GM23338 (cell line): ENCODE measurements around the gene IQGAP2. TPM values are rescaled to one million over a fixed set of nuclear protein-coding genes. Genes with fewer than 3 reads are reported as not detected.

Experiments
- ATAC-seq: fragments of 200-7000 bp; cut with Tn5 transposase; 3 replicates; pipeline ENCODE4 v1.9.1; 2020
- DNase-seq: peaks from one replicate; pipeline ENCODE4 v3.0.0-alpha.2; 2015; ENCODE audit warnings: low spot score
- H2AFZ ChIP-seq: fragments of 200-600 bp; sonication (generic); 2 replicates; pipeline ENCODE4 v1.8.0; 2016; ENCODE audit warnings: antibody characterized with exemption, mild to moderate bottlenecking, moderate library complexity
- H3F3A ChIP-seq: fragments of 200-600 bp; sonication (generic); replicated peaks from 2 replicates; pipeline ENCODE4 v1.8.0; 2017; ENCODE audit warnings: antibody characterized with exemption, mixed run types, low read depth
- H3K27ac ChIP-seq: fragments of 200-600 bp; sonication (generic); 2 replicates; pipeline ENCODE4 v1.6.1; 2016; ENCODE audit warnings: low read depth
- H3K27me3 ChIP-seq: fragments of 200-600 bp; sonication (generic); 2 replicates; pipeline ENCODE4 v1.8.0; 2016; ENCODE audit warnings: mild to moderate bottlenecking, mixed run types, moderate library complexity; ENCODE audit not compliant: insufficient read depth
- H3K36me3 ChIP-seq: fragments of 200-600 bp; sonication (generic); 2 replicates; pipeline ENCODE4 v1.8.0; 2016; ENCODE audit warnings: mild to moderate bottlenecking; ENCODE audit not compliant: insufficient read depth
- H3K4me1 ChIP-seq: fragments of 200-600 bp; sonication (generic); 2 replicates; pipeline ENCODE4 v1.8.0; 2016; ENCODE audit warnings: mild to moderate bottlenecking, moderate library complexity; ENCODE audit not compliant: insufficient read depth
- H3K4me2 ChIP-seq: fragments of 200-600 bp; sonication (generic); 2 replicates; pipeline ENCODE4 v1.7.1; 2017; ENCODE audit warnings: mixed run types
- H3K4me3 ChIP-seq: fragments of 200-600 bp; sonication (generic); 2 replicates; pipeline ENCODE4 v1.6.1; 2016; ENCODE audit warnings: mixed run types
- H3K79me2 ChIP-seq: fragments of 200-600 bp; sonication (generic); replicated peaks from 2 replicates; pipeline ENCODE4 v1.8.0; 2017; ENCODE audit warnings: mild to moderate bottlenecking; ENCODE audit not compliant: insufficient read depth
- H3K9me2 ChIP-seq: fragments of 200-600 bp; sonication (generic); 2 replicates; pipeline ENCODE4 v1.8.0; 2017; ENCODE audit not compliant: insufficient read depth
- H4K20me1 ChIP-seq: fragments of 200-600 bp; sonication (generic); replicated peaks from 2 replicates; pipeline ENCODE4 v1.8.0; 2017; ENCODE audit warnings: mild to moderate bottlenecking; ENCODE audit not compliant: insufficient read depth
- H3K27ac Mint-ChIP-seq: 2 replicates; pipeline ENCODE4 v1.8.0; 2020; ENCODE audit warnings: inconsistent platforms, mild to moderate bottlenecking, moderate library complexity, mixed read lengths
- H3K27me3 Mint-ChIP-seq: 3 replicates; pipeline ENCODE4 v1.8.0; 2022; ENCODE audit warnings: low read depth, mild to moderate bottlenecking, moderate library complexity, mixed read lengths, inconsistent platforms; ENCODE audit not compliant: insufficient read depth, poor library complexity
- H3K36me3 Mint-ChIP-seq: 3 replicates; pipeline ENCODE4 v1.8.0; 2021; ENCODE audit warnings: low read depth, mild to moderate bottlenecking, inconsistent platforms, moderate library complexity, mixed read lengths
- H3K4me1 Mint-ChIP-seq: 3 replicates; pipeline ENCODE4 v1.8.0; 2020; ENCODE audit warnings: mild to moderate bottlenecking, inconsistent platforms, mixed read lengths
- H3K4me3 Mint-ChIP-seq: 3 replicates; pipeline ENCODE4 v1.8.0; 2021; ENCODE audit warnings: moderate library complexity, mild to moderate bottlenecking, inconsistent platforms, mixed read lengths
- H3K9me3 Mint-ChIP-seq: 3 replicates; pipeline ENCODE4 v1.8.0; 2020; ENCODE audit warnings: moderate library complexity, mild to moderate bottlenecking, inconsistent platforms, mixed read lengths
- CREB1 ChIP-seq: fragments of 250-450 bp; sonication (Bioruptor Pico); IDR thresholded peaks from 2 replicates; pipeline ENCODE4 v1.5.0; 2020; ENCODE audit warnings: low read depth, mild to moderate bottlenecking, moderate library complexity
- ETS1 ChIP-seq: IDR thresholded peaks from 2 replicates; pipeline ENCODE4 v1.6.1; 2016; ENCODE audit warnings: antibody characterized with exemption
- EZH2 ChIP-seq: fragments of 200-600 bp; sonication (generic); IDR thresholded peaks from one replicate; pipeline ENCODE4 v1.8.0; 2017; ENCODE audit warnings: antibody characterized with exemption, mild to moderate bottlenecking, low read depth; ENCODE audit not compliant: unreplicated experiment
- EZH2phosphoT487 ChIP-seq: fragments of 200-600 bp; sonication (generic); IDR thresholded peaks from one replicate; pipeline ENCODE4 v1.8.1; 2018; ENCODE audit warnings: antibody characterized with exemption; ENCODE audit not compliant: unreplicated experiment
- JUNB ChIP-seq: IDR thresholded peaks from one replicate; pipeline ENCODE4 v1.6.1; 2016; ENCODE audit warnings: antibody characterized with exemption; ENCODE audit not compliant: unreplicated experiment
- NANOG ChIP-seq: IDR thresholded peaks from 2 replicates; pipeline ENCODE4 v1.6.1; 2016; ENCODE audit warnings: antibody characterized with exemption, borderline replicate concordance
- POLR2AphosphoS5 ChIP-seq: IDR thresholded peaks from 2 replicates; pipeline ENCODE4 v1.6.1; 2016; ENCODE audit warnings: antibody characterized with exemption, low read depth
- REST ChIP-seq: IDR thresholded peaks from one replicate; pipeline ENCODE4 v1.6.1; 2018; ENCODE audit warnings: antibody characterized with exemption; ENCODE audit not compliant: unreplicated experiment
- STAT1 ChIP-seq: IDR thresholded peaks from one replicate; pipeline ENCODE4 v1.6.1; 2016; ENCODE audit warnings: antibody characterized with exemption; ENCODE audit not compliant: unreplicated experiment
- ZNF114 ChIP-seq: fragments of 250-450 bp; sonication (Bioruptor Pico); IDR thresholded peaks from 2 replicates; pipeline ENCODE4 v1.5.0; 2020; ENCODE audit warnings: mild to moderate bottlenecking, moderate library complexity
- ZNF331 ChIP-seq: fragments of 250-450 bp; sonication (Bioruptor Pico); IDR thresholded peaks from 2 replicates; pipeline ENCODE4 v1.5.0; 2020; ENCODE audit warnings: low read depth, mild to moderate bottlenecking, moderate library complexity
- polyA plus RNA-seq: library from polyadenylated mRNA; unstranded; fragments of >200 nt; fragmentation: Nextera tagmentation; extraction: Ambion mirVana; gene quantifications from 2 replicates; pipeline ENCODE4 v1.2.1, GENCODE V29; 2016
- total RNA-seq: library from RNA; depleted of rRNA; stranded (reverse); fragments of >200 nt; shearing (Covaris generic); gene quantifications from 2 replicates; pipeline ENCODE4 v1.2.3, GENCODE V29; 2014
- TF ChIP-seq, protein P1 (sequence below): fragments of 250-450 bp; sonication (Bioruptor Pico); IDR thresholded peaks from 2 replicates; pipeline ENCODE4 v1.5.0; 2020; ENCODE audit warnings: mild to moderate bottlenecking, moderate library complexity
- TF ChIP-seq, protein P2 (sequence below), 2 experiments: fragments of 200-600 bp in 1 of 2; sonication (generic) in 1 of 2; conservative IDR thresholded peaks; 2 replicates each; pipeline versions ENCODE4 v1.5.1 to v1.6.1; 2016 to 2017; ENCODE audit warnings: antibody characterized with exemption in 2 of 2, low read depth in 2 of 2, mild to moderate bottlenecking in 2 of 2, moderate library complexity in 1 of 2

The IQGAP2 gene
- total and polyA plus RNA-seq, 2 experiments from 2014 or later: 60.0 to 86.5 TPM

DNA sequence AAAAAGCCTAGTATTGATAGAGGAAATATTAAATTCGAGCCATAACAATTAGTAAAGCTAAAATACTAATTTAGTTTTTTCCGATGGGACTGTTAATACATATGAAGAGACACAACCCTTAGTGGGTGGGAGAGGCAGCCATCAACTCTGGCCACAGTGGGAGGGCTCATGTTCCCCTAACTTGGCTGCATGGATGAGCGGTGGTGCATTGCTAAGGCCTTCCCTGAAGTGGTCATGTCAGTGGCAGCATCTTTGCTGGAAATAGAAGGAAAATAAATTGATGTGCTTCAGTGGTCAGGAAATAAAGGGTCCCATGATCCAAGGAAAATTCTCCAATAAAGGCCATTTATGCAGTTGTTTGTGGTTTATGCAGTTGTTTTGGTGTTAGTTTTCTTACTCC is 254.0 kb downstream of the IQGAP2 start:
- H3K36me3 Mint-ChIP-seq: 0 out of 3 replicates have a peak, but pooled peaks cover 4% of the 10 kb centered on the region
- H4K20me1 ChIP-seq: no peaks in the 10 kb centered on the region
- ATAC-seq (no peak), DNase-seq (no peak)
- no peaks in the 10 kb centered on the region for H3K9me2 ChIP-seq
- H3K27me3 ChIP-seq: no peaks in the 10 kb centered on the region
- no peak overlapping the region for H2AFZ ChIP-seq
- H3F3A ChIP-seq: no peaks in the 10 kb centered on the region
- H3K9me3 Mint-ChIP-seq: no peaks in the 10 kb centered on the region
- H3K36me3 ChIP-seq: no peaks in the 10 kb centered on the region
- H3K27ac Mint-ChIP-seq: no peak overlapping the region
- H3K4me2 ChIP-seq: no peak overlapping the region
- no peaks in the 10 kb centered on the region for H3K79me2 ChIP-seq
- H3K27me3 Mint-ChIP-seq: no peaks in the 10 kb centered on the region
- no peaks in the 10 kb centered on the region for H3K4me1 ChIP-seq
- no peak overlapping the region for H3K4me3 ChIP-seq
- H3K4me3 Mint-ChIP-seq: no peak overlapping the region
- H3K4me1 Mint-ChIP-seq: peaks cover 4% of the 10 kb centered on the region; the same call in 2 of the 3 replicates
- H3K27ac ChIP-seq: no peak overlapping the region
- TF ChIP-seq POLR2AphosphoS5 (no peak), NANOG (no peak), ZNF331 (CRISPR knock-in tag) (no peak), ZNF114 (CRISPR knock-in tag) (no peak), CREB1 (CRISPR knock-in tag) (no peak), REST (no peak), EZH2 (no peak), ETS1 (no peak), STAT1 (no peak), EZH2phosphoT487 (no peak), JUNB (no peak)
- TF ChIP-seq, protein P1, sequence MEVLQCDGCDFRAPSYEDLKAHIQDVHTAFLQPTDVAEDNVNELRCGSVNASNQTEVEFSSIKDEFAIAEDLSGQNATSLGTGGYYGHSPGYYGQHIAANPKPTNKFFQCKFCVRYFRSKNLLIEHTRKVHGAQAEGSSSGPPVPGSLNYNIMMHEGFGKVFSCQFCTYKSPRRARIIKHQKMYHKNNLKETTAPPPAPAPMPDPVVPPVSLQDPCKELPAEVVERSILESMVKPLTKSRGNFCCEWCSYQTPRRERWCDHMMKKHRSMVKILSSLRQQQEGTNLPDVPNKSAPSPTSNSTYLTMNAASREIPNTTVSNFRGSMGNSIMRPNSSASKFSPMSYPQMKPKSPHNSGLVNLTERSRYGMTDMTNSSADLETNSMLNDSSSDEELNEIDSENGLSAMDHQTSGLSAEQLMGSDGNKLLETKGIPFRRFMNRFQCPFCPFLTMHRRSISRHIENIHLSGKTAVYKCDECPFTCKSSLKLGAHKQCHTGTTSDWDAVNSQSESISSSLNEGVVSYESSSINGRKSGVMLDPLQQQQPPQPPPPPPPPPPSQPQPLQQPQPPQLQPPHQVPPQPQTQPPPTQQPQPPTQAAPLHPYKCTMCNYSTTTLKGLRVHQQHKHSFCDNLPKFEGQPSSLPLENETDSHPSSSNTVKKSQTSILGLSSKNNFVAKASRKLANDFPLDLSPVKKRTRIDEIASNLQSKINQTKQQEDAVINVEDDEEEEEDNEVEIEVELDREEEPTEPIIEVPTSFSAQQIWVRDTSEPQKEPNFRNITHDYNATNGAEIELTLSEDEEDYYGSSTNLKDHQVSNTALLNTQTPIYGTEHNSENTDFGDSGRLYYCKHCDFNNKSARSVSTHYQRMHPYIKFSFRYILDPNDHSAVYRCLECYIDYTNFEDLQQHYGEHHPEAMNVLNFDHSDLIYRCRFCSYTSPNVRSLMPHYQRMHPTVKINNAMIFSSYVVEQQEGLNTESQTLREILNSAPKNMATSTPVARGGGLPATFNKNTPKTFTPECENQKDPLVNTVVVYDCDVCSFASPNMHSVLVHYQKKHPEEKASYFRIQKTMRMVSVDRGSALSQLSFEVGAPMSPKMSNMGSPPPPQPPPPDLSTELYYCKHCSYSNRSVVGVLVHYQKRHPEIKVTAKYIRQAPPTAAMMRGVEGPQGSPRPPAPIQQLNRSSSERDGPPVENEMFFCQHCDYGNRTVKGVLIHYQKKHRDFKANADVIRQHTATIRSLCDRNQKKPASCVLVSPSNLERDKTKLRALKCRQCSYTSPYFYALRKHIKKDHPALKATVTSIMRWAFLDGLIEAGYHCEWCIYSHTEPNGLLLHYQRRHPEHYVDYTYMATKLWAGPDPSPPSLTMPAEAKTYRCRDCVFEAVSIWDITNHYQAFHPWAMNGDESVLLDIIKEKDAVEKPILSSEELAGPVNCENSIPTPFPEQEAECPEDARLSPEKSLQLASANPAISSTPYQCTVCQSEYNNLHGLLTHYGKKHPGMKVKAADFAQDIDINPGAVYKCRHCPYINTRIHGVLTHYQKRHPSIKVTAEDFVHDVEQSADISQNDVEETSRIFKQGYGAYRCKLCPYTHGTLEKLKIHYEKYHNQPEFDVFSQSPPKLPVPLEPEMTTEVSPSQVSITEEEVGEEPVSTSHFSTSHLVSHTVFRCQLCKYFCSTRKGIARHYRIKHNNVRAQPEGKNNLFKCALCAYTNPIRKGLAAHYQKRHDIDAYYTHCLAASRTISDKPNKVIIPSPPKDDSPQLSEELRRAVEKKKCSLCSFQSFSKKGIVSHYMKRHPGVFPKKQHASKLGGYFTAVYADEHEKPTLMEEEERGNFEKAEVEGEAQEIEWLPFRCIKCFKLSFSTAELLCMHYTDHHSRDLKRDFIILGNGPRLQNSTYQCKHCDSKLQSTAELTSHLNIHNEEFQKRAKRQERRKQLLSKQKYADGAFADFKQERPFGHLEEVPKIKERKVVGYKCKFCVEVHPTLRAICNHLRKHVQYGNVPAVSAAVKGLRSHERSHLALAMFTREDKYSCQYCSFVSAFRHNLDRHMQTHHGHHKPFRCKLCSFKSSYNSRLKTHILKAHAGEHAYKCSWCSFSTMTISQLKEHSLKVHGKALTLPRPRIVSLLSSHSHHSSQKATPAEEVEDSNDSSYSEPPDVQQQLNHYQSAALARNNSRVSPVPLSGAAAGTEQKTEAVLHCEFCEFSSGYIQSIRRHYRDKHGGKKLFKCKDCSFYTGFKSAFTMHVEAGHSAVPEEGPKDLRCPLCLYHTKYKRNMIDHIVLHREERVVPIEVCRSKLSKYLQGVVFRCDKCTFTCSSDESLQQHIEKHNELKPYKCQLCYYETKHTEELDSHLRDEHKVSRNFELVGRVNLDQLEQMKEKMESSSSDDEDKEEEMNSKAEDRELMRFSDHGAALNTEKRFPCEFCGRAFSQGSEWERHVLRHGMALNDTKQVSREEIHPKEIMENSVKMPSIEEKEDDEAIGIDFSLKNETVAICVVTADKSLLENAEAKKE (CRISPR knock-in tag): no peak
- TF ChIP-seq, protein P2, sequence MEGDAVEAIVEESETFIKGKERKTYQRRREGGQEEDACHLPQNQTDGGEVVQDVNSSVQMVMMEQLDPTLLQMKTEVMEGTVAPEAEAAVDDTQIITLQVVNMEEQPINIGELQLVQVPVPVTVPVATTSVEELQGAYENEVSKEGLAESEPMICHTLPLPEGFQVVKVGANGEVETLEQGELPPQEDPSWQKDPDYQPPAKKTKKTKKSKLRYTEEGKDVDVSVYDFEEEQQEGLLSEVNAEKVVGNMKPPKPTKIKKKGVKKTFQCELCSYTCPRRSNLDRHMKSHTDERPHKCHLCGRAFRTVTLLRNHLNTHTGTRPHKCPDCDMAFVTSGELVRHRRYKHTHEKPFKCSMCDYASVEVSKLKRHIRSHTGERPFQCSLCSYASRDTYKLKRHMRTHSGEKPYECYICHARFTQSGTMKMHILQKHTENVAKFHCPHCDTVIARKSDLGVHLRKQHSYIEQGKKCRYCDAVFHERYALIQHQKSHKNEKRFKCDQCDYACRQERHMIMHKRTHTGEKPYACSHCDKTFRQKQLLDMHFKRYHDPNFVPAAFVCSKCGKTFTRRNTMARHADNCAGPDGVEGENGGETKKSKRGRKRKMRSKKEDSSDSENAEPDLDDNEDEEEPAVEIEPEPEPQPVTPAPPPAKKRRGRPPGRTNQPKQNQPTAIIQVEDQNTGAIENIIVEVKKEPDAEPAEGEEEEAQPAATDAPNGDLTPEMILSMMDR (conservative IDR thresholded peaks at IDR 0.05; ENCODE audit: low read depth in 2 of 2): no peak
